GM12875 (cell line): ENCODE results near the gene PARN.

Experiments
- H3K4me3 ChIP-seq: one replicate; pipeline ENCODE4 v1.5.1; 2011; ENCODE audit warnings: low read depth, low read length, control low read depth
- TF ChIP-seq, protein P1 (sequence below): IDR thresholded peaks from 2 replicates; pipeline ENCODE4 v1.5.1; 2011; ENCODE audit warnings: low read depth, mild to moderate bottlenecking, control low read depth, inconsistent platforms, low read length, moderate library complexity, borderline replicate concordance; ENCODE audit not compliant: insufficient read depth

The PARN gene

DNA sequence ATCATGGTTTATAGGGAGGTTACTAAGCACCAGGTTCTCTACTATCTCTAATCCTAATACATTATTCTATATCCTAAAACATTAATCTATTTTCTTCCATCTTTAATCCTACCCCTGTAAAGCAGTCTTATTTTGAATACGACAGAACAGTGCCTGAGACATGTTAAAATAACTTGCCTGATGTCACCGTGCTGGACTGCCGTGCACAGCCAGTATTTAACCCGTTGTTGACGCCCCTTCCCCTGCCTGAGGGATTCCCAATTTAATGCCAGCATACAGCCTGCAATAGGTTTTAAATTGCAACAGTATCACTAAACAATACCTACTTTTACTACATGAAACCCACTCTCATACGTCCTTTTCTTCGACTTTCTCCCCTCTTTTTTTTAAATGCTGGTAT lies 133.3 kb downstream of the PARN start:
- H3K4me3 ChIP-seq: no peak overlapping the region
- TF ChIP-seq, protein P1, sequence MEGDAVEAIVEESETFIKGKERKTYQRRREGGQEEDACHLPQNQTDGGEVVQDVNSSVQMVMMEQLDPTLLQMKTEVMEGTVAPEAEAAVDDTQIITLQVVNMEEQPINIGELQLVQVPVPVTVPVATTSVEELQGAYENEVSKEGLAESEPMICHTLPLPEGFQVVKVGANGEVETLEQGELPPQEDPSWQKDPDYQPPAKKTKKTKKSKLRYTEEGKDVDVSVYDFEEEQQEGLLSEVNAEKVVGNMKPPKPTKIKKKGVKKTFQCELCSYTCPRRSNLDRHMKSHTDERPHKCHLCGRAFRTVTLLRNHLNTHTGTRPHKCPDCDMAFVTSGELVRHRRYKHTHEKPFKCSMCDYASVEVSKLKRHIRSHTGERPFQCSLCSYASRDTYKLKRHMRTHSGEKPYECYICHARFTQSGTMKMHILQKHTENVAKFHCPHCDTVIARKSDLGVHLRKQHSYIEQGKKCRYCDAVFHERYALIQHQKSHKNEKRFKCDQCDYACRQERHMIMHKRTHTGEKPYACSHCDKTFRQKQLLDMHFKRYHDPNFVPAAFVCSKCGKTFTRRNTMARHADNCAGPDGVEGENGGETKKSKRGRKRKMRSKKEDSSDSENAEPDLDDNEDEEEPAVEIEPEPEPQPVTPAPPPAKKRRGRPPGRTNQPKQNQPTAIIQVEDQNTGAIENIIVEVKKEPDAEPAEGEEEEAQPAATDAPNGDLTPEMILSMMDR: no peak

DNA sequence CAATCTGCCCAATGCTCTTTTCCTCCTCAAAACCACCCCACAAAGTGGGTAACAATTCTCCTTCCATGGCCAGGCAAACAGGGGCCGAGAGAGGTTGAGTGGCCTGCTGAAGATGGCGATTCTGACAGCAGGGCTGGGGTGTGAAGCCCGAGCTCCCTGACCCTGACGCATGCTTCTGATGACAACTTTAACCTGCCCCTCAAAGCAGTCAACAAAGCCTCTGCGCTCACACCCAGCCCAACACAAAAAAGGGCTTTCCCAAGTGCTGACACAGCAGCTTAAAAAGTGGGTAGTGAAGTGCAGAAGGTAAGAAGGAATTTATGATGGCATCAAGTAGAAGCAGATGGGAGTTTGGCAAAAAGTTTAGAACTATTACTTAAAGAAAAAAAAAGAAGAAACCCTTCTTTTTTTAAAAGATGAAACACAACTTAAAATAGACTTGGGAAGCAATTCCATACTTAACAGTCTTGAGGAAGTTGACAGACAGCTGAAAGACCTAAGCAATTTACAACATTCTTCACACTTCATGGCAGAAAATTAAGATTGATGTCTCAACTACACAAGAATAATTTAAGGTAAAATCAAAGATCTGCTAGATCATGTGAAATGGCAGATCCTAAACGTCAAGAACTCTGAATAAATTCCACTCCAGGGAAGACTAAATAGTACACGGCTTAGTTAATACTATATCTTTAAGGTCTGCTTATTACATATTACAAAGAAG lies 133.9 kb downstream of the PARN start:
- H3K4me3 ChIP-seq: no peak overlapping the region
- TF ChIP-seq, protein P1: no peak

DNA sequence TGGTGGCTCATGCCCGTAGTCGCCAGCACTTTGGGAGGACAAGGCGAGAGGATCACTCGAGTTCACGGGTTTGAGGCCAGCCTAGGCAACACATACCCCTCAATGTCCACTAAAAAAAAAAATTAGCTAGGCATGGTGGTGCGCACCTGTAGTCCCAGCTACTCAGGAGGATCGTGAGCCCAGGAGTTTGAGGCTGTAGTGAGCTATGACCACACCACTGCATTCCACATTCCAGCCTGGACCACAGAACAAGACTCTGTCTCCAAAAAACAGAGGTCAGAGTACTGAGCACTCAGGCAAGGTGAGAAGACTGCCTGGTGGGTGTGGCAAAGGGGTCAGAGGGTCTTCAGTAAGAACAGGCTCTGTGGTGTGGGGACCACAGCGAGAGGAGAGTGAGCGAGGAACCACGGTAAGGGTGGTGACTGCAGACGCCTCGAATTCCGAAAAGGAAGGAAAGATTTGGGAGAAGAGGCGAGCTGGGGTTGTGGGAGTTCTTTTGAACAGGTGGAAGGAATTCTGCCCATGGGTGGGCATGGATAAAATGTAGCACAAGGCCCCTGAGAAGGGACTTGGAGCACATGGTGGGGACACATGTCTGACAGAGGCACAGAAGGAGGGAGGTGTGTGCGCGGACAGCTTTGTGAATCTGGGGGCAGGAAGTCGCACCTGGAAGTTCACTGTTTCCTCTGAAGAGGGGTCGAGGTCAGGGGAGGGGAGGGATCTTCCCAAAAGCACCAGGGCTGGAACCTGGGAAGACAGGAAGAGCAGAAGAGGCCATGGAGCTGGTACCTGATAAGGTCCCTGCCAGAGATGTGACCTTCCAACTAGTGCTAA lies 134.6 kb downstream of the PARN start:
- no peak overlapping the region for H3K4me3 ChIP-seq
- TF ChIP-seq, protein P1: no peak

DNA sequence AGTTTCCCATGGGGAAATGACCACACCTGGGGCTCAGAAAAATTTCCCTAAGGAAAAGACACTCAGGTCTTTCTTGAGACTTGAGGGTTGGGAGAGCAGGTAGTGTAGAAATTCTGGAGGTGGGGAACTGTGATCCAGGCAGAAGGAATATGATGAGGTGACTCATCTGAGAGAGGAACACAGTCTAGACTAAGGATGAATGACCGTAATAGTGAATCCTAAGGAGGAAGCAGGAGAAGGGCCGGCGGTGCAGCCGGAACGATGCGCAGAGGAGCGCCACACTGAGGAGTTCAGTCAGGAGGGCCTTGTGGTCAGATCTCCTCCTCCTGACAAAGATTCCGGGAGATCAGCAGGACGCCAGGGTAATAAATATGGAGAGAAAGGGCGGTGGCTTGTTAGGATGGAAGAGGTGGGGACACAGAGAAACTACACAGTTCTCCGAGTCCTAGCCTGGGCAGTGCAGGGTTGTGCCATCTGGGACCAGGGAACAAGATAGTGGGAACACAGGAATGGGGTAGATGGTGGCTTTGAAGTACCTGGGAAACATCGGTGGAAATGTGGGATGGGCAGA lies 135.6 kb downstream of the PARN start:
- no peak overlapping the region for H3K4me3 ChIP-seq
- TF ChIP-seq, protein P1: no peak

DNA sequence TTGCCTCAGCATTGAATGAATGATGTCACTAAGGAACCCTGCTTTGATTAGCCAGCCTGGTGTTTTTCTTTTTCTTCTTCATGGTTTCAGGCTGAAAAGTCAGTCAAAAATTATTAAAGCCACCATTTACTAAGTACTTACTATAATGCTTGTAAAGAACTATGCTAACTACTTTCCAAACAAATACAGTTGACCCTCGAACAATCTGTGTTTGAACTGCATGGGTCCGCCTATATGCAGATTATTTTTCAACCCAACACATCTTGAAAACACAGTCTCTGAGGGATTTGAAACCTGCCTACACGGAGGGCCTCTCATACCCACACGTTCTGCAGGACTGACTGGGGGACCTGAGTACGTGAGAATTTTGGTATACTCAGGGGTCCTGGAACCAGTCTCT lies 136.3 kb downstream of the PARN start:
- H3K4me3 ChIP-seq: no peak overlapping the region
- TF ChIP-seq, protein P1: no peak

DNA sequence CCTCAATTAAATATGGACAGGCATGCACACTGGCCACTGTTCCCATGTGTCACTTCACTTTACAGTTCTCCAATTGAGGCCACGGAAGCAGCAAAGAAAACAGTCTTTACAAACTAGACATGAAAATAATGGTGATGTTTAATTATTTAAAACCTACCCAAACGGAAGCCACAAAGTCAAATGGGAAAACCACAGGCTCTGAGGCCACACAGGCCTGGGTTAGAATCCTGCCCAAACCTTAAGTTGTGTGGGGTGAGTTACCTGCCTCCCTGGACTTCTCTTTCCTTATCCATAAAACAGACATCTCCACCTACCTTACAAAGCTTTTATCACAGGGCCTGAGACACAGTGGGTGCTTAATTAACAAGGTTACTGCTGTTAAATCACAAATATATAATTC lies 137.4 kb downstream of the PARN start:
- H3K4me3 ChIP-seq: no peak overlapping the region
- TF ChIP-seq, protein P1: no peak
